Pons (tissue), 1 donor: Measurements from ENCODE around the gene LYPD4.
"Not testable (repeated sequence)": the region's sequence is repeated elsewhere in the genome, so short reads cannot be mapped to it uniquely, and the experiment has no call there.

Source experiments
- DNase-seq: peaks from one replicate; pipeline ENCODE4 v3.0.0-alpha.2; 2016; ENCODE audit warnings: low spot score

LYPD4 gene, protein sequence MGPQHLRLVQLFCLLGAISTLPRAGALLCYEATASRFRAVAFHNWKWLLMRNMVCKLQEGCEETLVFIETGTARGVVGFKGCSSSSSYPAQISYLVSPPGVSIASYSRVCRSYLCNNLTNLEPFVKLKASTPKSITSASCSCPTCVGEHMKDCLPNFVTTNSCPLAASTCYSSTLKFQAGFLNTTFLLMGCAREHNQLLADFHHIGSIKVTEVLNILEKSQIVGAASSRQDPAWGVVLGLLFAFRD

DNA sequence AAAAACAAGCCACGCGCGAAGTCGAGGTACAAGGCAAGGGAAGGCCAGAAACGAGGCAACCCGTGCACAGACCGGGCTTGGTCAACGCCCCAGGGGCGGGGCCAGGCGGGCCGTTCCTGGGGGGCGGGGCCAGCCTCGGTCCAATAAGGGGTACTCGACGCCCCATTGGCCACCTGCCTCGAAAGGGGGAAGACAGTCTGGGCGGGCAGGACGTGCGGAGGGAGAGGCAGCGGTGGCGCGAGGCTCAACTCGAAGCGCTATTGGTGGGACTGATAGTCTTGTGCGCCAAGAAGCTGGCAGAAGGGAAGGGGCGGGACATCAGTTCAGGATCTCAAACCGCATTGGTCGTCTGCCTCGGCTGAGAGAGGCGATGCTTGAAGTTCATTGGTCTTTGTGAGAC is at the start of gene LYPD4:
Gene LYPD4 (minus strand): TSS at position 83 of the 400 bp plus-strand sequence. CDS start 5,398 bp downstream, outside the sequence.
- DNase-seq = no peak

DNA sequence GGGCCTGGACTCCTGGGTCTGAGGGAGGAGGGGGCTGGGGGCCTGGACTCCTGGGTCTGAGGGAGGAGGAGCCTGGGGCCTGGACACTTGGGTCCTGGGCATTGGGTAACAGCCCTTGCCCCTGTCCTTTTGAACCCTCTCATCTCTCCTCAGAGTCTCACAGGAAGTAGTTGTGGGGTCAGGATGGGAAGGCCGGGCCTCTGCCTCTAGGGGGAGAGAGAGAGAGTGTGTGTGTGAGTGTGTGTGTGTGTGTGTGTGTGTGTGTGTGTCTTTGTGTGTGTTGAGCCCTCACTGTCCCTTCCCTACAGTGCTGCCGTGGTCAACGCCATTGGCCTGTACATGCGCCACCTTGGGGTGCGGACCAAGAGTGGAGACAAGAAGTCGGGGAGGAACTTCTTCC is 49.4 kb upstream of the LYPD4 start:
- no peak for DNase-seq

DNA sequence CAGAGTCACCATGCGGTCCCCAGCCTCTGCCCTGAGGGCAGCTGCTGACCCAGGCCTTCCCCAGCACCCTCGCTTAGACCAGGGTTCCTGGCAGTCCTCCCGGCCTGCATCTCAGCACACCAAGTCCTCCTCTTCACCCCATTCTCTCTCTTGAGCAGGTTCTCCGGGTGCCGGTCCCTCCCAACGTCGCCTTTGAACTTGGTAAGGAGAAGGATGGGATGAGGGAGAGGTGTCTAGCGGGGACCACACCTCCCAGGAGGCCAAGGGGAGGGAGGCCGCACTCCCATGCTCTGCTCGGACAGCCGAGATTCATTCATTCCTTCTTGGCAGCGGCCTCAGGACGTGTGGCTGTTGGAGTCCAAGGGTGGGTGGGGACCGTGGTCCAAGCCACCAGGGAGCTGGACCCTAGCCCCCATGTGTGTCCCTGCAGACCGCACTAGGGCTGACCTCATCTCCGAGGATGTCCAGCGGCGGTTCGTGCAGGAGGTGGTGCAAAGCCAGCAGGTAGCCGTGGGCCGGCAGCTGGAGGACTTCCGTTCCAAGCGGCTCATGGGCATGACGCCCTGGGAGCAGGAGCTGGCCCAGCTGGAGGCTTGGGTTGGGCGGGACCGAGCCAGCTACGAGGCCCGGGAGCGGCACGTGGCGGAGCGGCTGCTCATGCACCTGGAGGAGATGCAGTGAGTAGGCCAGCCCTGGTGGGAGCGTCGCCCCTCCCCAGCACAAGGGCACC is 47.9 kb upstream of the LYPD4 start:
- DNase-seq = no peak

DNA sequence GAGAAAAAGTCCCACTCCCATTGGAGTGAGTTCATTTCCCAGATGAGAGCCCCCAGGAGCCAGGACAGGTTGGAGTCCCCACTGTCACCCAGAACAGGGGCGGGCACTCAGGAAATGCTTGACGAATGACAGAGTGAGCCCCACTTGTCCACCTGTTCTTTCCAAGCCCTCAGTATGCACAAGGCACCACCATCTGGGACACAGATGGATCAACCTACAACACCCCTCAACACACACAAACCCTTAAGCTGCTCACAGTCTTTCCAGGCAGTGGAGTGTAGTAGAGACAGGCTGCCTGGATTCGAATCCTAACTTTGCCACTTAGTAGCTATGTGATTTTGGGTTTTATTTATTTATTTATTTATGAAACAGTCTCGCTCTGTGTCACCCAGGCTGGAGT is 46.5 kb upstream of the LYPD4 start:
- no peak for DNase-seq

DNA sequence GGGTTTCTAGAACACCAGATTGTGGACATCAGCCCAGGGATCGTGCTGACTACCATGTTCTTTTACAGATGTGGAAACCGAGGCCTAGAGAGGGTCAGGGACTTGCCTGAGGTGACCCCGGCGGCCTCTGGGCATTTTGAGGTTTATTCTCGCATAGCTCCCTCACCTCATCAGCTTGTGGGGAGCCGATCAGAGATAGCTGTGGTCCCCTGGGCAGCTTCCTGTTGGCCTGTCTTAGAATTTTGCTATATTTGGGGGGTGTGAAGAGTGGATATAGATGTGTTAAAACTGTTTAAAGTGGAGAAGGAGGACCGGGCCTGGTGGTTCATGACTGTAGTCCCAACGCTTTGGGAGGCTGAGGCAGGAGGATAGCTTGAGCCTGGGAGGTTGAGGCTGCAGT is 45.4 kb upstream of the LYPD4 start:
- DNase-seq = no peak

DNA sequence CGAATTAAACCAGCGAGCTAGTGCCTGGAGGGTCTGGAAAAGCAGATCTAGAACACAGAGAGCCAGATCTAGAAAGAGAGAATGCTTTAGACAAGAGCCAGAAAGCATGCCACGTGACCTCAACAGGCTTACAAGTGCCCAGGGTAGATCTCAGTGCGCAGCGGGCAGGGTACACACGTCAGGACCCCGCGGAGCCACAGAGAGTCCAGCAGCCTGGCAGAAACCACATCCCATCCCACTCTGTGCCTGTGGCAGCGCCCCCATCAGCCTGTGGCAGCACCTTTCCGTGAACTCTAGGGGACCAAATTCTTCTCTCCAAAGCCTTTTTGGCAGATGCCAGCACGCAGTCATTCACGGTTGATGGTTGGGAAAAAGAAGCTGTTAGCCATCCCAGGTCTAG is 44.4 kb upstream of the LYPD4 start:
- no peak for DNase-seq

DNA sequence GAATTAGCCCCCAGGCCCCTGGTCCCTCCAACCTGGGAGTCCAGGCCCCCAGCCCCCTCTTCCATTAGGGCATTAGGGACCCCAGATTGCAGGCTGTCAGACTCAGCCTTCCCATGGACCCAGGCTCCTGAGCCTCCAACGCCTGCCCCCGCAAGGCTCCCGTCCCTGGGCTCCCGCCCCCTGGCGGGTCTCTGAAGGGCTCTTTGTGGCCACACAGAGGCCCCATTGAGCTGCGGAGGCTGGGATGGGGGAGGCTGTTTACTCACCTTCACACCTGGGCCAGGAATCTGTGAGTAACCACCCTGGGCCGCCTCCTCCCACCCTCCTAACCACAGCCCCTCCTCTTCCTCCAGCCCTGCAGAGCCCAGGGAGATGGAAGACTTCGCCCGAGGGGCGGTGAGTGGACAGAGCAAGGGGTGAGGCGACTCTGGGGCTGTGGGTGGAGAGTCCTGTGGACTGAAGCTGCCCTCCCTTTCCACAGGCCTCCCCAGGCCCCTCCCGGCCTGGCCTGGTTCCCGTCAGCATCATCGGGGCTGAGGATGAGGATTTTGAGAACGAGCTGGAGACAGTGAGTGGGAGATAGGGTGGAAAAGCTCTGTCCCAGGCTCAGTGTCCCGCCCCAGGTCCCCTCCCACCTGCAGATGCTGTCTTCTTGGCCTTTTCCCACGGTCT is 43.4 kb upstream of the LYPD4 start:
- DNase-seq = peak; percentile 84

DNA sequence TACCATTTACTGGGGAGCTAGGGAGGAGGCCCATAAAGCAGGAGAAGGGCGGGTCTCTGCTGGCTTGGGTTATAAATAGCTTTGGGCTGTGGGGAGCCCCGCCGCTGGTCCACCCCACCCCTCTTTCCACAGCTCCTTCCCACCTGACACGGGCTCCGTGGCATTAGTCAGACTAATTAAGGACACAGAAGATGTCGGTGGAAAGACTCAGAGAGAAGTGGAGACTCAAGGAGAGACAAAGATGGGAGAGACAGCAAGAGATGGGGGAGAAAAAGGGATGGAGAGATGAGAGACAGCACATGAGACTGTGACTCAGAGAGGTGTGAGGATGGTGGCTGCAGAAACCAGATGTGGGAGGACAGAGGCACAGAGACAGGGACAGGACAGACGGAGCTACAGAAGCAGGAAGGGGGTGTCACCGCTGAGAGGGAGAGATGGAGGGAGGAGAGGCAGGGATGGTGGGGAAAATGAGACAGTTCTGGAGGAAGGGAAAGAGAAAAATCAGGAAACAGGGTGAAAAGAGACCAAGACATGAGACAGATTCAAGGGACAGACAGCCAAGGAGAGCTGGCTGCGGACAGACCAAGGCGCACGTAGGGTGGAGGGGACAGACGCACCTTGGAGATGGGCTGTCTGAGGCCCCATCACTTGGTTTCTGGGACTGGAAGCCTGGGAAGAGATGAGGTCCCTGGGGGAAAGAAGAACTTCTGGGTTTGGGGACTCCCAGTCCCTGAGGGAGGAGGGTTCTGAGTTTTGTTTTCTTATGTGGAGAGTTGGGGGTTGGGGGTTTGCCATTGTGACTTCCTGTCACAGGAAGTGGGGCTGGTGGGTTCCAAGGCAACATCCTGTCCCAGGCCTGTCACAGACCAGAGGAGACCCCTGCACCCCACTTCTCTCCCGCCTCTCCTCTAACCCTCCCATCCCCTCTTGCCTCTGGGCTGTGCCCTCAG is 42.6 kb upstream of the LYPD4 start:
- no peak for DNase-seq

DNA sequence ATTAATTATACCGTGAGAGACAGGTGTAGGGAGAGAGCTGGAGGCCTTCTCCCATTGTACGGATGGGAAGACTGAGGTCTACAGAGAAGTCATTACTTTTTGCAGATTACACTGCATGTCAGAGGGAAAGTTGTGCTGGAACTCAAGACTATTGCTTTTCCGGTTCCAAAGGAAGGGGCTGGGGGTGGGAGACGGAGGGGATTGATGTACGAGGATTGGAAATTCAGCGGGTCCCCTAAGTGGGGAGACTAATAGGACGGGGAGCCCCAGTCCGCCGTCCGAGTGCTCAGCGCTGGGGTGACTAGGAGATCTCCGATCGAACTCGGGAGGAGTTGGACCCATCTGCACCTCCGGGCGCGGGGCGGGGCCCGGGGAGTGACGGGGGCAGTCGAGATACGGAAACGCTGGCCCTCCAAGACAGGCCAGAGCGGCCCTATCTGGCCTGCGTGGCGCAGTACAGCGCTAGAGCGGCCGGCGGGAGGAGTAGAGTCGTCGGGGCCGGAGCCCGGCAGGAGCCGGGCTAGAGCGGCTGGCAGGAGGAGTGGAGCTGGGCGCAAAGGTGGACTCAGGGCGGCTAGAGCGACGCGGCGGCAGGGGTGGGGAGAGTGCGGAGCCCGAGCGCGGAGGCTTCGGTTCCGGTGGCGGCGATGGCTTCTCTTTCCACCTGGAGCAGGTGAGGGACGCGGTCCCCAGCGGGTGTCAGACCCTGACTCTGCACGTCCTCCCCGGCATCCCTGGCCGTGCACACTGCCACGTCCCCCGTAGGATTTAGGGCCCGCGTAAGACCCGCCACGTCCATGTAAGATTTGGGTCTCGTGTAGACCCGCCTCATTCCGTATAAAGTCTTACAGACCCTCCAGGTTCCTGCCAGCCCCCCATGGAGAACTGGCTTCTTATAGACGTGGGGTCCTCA is 39.6 kb upstream of the LYPD4 start:
- DNase-seq = peak; percentile 95

DNA sequence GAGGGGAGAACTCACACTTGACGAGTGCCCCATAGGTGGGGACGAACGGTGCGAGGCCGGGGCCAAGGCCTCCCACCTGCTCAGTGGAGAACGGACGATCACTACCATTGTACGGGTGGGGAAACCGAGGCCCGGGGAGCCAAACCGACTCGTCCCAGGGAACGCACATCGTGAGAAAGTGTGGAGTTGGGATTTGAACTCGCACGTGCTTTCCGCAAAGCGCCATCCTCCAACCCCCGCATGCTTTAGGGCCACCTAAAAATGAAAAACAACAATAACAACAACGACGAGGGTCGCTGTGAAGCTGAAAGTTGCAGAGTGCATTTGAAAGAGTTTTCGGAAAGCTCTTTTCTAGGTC is 39.0 kb upstream of the LYPD4 start:
- no peak for DNase-seq

DNA sequence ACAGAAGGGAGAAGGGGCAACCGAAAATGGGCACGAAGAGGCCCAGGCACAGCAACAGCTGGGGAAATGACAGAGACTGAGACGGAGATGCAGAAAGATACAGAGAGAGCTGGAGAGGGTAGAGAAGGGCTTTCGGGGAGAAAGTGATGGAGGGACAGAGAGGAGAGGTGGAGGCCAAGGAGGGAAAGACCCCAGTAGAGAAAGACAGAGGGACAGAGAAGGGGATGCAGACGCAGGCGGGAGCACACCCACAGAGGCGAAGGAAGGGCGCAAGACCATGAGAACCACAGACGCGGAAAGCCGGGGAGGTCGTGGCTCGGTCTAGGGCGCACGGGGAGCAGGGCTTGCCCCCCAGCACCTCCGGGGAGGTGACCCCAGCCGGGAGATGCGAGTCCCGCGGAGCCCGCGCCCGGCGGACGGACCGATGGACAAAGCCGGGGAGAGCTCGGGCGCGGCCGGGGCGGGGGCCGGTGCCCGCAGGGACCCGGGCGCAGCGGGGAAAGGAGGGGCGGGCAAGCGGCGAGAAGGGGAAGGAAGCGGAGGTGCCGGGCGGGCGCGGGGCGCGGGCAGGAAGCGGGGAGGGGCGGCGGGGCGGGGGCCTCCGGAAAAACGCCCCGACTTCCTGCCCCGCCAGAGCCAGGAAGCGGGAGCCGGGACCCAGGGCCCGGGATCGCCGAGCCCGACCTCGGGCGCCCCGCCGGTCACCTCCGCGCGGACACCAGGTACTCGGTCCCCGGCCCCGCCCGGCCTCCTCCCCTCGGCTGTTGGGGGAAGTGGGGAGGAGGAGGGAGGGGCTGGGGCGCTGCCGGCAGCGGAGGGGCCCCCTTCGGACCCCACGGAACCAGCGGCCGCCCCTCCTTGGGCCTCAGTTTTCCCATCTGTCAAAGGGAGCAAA is 38.3 kb upstream of the LYPD4 start, which contains the start of gene ARHGEF1:
Gene ARHGEF1 (plus strand): TSS at position 617 of the 895 bp plus-strand sequence. CDS start 4,899 bp downstream, outside the sequence.
- no peak for DNase-seq

DNA sequence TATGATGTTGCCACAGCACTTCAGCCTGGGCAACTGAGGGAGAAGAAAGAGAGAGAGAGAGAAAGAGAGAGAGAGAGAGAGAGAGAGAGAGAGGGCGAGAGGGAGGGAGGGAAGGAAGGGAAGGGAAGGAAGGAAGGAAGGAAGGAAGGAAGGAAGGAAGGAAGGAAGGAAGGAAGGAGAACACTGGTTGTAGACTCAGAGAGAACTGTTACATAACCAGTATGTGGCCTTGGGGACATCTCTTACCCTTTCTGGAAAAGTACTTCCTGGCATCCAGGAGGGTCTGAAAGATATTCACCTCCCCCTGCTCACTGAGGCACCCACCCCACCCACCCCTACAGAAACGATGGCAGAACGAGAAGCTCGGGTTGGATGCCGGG is 35.8 kb upstream of the LYPD4 start:
- no peak for DNase-seq

DNA sequence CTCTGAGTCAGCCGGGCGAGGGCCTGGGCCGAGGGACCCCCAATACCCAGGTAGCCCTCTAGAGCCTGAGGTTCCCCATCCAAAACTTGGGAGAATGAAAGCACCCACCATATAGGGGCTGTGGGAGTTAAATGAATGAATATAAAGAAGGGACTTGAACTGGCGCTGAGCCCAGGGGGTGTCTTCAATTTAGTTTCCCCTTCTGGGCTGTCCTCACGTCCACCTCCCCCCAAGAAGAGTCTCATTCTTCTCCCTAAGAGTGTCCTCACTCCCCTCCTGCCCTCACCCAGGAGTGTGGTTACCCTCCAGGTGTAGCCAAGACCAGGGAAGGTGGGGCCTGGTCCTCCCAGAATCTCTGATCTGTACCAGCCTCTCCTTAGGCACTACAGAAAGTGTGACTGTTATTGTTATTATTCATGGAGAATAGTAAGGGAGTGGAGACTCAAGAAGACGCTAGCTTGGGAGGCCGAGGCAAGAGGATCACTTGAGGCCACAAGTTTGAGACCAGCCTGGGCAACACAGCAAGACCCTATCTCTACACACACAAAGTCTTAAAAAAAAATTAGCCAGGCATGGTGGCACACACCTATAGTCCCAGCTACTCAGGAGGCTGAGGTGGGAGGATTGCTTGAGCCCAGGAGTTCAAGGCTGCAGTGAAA is 35.3 kb upstream of the LYPD4 start:
- DNase-seq = no peak

DNA sequence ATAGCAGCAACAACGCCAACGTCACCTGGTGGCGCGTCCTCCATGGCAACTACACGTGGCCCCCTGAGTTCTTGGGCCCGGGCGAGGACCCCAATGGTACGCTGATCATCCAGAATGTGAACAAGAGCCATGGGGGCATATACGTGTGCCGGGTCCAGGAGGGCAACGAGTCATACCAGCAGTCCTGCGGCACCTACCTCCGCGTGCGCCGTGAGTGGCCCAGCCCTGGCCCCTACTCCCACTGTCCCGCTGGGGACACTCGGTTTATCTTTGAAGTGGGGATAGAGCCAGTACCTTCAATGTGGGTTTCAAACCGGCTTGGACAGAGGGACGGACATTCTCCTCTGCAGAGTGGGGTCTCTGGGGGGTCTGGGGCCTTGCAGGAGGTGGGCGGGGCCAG is 34.6 kb upstream of the LYPD4 start:
- DNase-seq = no peak

DNA sequence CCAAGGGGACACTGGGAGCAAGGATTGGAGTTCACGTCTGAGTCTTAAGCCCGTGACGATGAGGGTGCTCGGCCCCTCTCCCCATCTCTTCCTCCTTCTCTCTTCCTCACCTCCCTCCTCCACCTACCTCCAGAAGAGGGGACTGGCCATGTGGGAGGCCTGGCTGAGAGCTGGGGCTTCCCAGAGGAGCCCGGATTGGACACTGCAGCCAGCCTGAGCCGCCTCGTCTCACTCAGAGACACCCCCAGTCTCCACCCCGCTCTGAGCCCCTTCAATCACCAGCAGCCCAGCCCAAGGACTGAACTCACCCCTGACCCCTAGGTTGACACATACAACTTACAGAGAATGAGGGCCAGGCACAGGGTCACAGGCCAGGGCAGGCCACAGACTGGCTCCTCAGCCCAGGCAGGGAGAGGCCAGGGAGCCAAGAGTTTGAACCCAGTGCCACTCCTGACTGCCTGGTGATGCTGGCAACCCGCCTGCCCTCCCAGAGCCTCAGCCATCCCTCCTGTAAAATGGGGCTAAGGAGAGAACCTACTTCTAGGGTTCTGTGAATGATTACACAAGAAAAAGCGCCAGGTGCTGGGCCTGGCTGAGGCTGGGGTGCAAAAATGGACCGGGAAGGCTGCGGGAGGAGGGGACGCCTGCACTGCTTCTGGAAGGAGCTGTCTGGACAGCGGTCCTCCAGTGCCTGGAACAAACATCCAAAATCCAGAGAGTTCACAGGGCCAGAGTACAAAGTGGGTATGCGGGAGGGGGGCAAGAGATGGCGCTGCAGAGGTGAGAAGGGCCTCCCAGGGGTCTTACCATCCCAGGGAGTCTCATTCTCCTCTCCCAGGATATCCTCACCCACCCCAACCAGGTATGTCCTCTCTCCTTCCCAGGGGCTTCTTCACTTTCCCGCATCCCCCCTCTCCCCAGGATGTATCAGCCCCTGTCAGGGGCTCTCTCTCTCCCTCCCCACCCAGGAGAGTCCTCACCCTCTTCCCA is 33.7 kb upstream of the LYPD4 start:
- no peak for DNase-seq

DNA sequence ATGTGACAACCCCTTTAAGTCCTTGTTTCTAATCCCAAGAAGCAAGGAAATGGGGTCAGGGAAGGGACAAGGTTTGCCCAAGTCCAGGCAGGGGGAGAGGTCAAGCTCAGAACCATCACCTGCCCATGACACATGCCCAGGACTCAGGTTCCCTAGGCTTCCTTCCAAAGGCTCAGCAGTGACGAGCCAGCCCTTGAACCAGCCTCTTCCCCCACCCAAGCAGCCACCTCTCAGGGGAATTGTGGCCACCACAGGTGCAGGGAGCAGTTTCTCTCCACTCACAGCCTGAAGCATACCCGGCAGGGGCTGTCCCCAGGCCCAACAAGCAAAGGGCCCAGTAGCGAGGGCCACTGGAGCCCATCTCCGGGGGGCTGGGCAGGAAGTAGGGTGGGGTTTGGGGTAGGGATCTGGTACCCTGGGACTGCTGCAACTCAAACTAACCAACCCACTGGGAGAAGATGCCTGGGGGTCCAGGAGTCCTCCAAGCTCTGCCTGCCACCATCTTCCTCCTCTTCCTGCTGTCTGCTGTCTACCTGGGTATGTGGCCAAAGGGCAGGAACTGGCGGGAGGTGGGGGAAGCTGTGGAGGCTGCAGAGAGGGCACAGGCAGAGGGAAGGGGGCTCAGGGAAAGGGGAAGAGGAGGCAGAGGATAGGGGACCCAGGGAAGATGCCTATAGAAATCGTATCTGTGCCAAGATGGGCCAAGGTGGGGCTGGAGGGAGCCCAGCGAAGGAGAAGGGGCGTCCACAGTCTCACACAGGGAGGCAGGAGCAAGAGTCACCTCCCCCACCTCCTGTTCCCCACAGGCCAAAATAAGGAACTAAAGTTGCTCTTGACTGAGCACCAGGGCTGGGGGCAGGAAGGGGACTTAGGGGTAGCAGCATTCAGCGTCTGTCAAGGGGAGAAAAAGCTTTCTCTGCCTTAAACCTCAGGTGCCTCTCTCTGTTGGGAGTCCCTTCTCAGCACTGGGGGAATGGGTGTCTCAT is 32.7 kb upstream of the LYPD4 start, which contains the start of gene CD79A:
Gene CD79A (plus strand): TSS at position 433 of the 986 bp plus-strand sequence. CDS start 26 bp downstream, at position 459.
- DNase-seq = no peak

DNA sequence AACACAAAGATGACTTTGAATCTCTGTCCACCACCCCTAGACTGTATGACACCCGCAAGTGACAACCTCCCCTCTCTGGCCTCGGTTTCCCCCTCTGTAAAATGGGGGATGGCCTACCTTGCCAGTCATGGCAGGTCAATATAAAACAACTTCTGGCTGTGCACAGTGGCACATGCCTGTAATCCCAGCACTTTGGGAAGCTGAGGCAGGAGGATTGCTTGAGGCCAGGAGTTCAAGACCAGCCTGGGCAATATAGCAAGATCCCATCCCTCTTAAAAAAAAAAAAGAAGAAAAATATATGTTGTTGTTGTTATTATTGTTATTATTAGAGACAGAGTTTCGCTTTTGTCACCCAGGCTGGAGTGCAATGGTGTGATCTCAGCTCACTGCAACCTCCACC is 31.5 kb upstream of the LYPD4 start:
- DNase-seq = not testable (repeated sequence)
